Stimulated activated CD4-positive, alpha-beta T cell treated with anti-CD3 and anti-CD28 coated beads, Interleukin-4, amount 100 ng/mL, for 48 hours (primary cell): Measurements from ENCODE around the gene ASNSD1.
"Not testable (repeated sequence)": the region's sequence is repeated elsewhere in the genome, so short reads cannot be mapped to it uniquely, and the experiment has no call there.

Source experiments
- DNase-seq, 2 donors: peaks; one replicate each; pipeline ENCODE4 v3.0.0-alpha.2; 2020; ENCODE audit warnings: low read depth in 2 of 2

ASNSD1 gene

GRCh38 chr2:189685540-189686229 is 24.4 kb downstream of the ASNSD1 start:
- DNase-seq: no peak

GRCh38 chr2:189687796-189688195 is 26.5 kb downstream of the ASNSD1 start:
- not testable (repeated sequence) for DNase-seq

DNA sequence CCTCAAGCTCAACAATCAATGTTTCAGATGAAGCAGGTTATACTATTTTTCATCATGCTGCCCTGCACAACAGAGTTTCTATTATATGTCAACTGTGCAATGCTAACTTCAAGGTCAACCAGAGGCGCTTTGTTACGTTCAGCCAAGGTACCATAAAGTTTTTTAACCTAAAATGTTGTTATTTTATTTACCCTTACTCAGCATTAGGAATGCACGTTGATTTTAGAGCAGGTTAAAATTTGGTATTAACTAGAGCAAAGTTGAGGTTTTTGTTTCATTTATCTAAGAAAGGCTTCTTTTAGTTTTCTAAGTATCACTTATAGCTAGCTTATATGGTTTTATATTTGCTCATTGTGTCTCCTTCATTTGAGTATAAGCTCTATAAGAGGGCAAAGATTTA is 35.0 kb downstream of the ASNSD1 start:
- DNase-seq: no peak

GRCh38 chr2:189698020-189698887 is 37.0 kb downstream of the ASNSD1 start:
- DNase-seq: no peak

GRCh38 chr2:189700681-189701080 is 39.4 kb downstream of the ASNSD1 start:
- DNase-seq: no peak

- DNase-seq: no peak
These were observed 40.8 kb downstream of the ASNSD1 start for GRCh38 chr2:189702071-189702470.

DNA sequence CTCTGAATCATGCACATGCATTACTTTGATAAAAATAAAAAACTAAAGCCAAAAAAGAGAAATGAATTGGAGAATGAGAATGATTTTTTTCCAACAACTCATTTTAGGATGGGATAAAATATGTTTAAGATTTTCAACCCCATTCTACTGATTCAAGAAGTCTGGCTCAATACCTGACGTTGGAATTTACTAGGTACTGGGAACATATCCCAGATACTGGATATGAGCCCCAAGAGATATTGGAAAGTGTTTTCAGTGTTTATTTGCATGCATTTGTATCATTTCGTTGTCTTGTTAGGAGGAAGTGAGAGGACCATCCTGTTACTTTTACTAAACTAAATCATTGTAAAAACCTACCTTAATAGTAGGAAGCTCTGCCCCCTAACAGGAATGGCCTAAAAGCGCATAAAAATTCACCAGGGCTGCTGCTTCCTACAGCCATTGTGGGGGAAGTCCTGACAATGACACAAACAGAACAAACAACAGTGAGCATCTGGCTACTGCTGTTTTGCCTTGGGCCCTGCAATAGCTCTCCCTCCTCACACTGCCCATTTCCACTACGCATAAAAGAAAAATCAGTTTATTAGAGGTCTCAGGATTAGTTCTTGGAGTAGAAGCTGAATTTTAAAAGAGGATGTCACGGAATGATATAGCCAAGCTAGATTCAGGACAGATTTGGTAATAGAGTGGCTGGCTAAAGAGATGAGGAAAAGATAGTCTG is 48.4 kb downstream of the ASNSD1 start:
- no peak for DNase-seq

- not testable (repeated sequence) for DNase-seq
These were observed 56.3 kb downstream of the ASNSD1 start for GRCh38 chr2:189717593-189717992.

- no peak for DNase-seq
These were observed 58.3 kb downstream of the ASNSD1 start for GRCh38 chr2:189719571-189719970.
